Stimulated activated CD4-positive, alpha-beta T cell treated with anti-CD3 and anti-CD28 coated beads, Interleukin-1b, Interleukin-23, amount 100 ng/mL, for 1 hour (primary cell): ENCODE results near the gene IRX4.

ENCODE experiments used
- DNase-seq, 2 donors: peaks; one replicate each; pipeline ENCODE4 v3.0.0-alpha.2; 2020; ENCODE audit warnings: low read depth in 2 of 2

Gene IRX4

GRCh38 chr5:1891391-1891790, 8.7 kb upstream of the IRX4 start:
- DNase-seq = no peak

- no peak for DNase-seq
Observed at GRCh38 chr5:1890296-1890695, 7.6 kb upstream of the IRX4 start.

- DNase-seq = no peak
Observed at GRCh38 chr5:1889321-1890065, 6.8 kb upstream of the IRX4 start.

- no peak for DNase-seq
Observed at GRCh38 chr5:1888541-1889251, 6.0 kb upstream of the IRX4 start.

GRCh38 chr5:1887588-1888360, 5.0 kb upstream of the IRX4 start:
- DNase-seq = no peak

- no peak for DNase-seq
Observed at GRCh38 chr5:1886846-1887587, 4.3 kb upstream of the IRX4 start.

- no peak for DNase-seq
Observed at GRCh38 chr5:1885868-1886845, 3.4 kb upstream of the IRX4 start.

- DNase-seq = no peak
Observed at GRCh38 chr5:1885404-1885755, 2.7 kb upstream of the IRX4 start.

GRCh38 chr5:1884678-1885403, 2.1 kb upstream of the IRX4 start:
- no peak for DNase-seq

GRCh38 chr5:1883925-1884677, 1.4 kb upstream of the IRX4 start:
- DNase-seq = no peak

- no peak for DNase-seq
Observed at GRCh38 chr5:1883120-1883924, 597 bp upstream of the IRX4 start.

- no peak for DNase-seq
Observed at GRCh38 chr5:1881731-1882336, 891 bp downstream of the IRX4 start.

GRCh38 chr5:1881098-1881572, 1.6 kb downstream of the IRX4 start:
- no peak for DNase-seq

GRCh38 chr5:1880377-1881025, 2.2 kb downstream of the IRX4 start:
- no peak for DNase-seq

- no peak for DNase-seq
Observed at GRCh38 chr5:1879292-1880263, 3.1 kb downstream of the IRX4 start.
